ENCODE data around the gene ZNF280D. TPM values are rescaled to one million over a fixed set of nuclear protein-coding genes. Genes with fewer than 3 reads are reported as not detected.

The ZNF280D gene
- total and polyA plus RNA-seq, 2 of the 8 experiments (the other 6 are each of a cell fraction or from before 2014, with no cell fraction given), result 7.4 to 27.5 TPM

- no peak overlapping the region for H3K9ac ChIP-seq (replicated peaks in 1 of 4; ENCODE audit: extremely low read depth in 1 of 4, low read depth in 3 of 4, low read length in 3 of 4)
- ChIA-PET POLR2A (ENCODE audit: partially characterized antibody) (no interaction called here), CTCF (ENCODE audit: partially characterized antibody) (interaction anchor here (0.7 kb wide), 1 partner anchor 283 kb away, joined by 3 read pairs; no protein-coding TSS in a partner anchor)
- DNase-seq (ENCODE audit: low read depth in 1 of 2, low spot score in 2 of 2) (no peak), FAIRE-seq (no peak)
- no peak overlapping the region for H3K4me2 ChIP-seq (ENCODE audit: insufficient read depth in 1 of 2, low read depth in 2 of 2, low read length in 2 of 2)
- no peak overlapping the region for H3K23ac ChIP-seq (ENCODE audit: insufficient read length)
- no peaks in the 10 kb centered on the region for H3K9me3 ChIP-seq (ENCODE audit: insufficient read depth in 2 of 2, low read depth in 1 of 2, low read length in 1 of 2)
- no peak overlapping the region for H3K56ac ChIP-seq (replicated peaks; ENCODE audit: insufficient read length, low read depth, low read length)
- WGBS, 2 experiments (ENCODE audit: extremely low coverage in 1 of 2, insufficient coverage in 1 of 2, insufficient read length in 1 of 2, insufficient replicate concordance in 2 of 2, low coverage in 1 of 2, low lambda C conversion rate in 2 of 2, missing lambda C conversion rate in 1 of 2), result 90% methylated on average over 1 of the region's 1 CpG; no CpG with 5 or more reads in 1 of the 2 experiments
- H4K5ac ChIP-seq (ENCODE audit: insufficient read length, low read depth, low read length), result no peak overlapping the region
- no peaks in the 10 kb centered on the region for H3K79me2 ChIP-seq (ENCODE audit: control insufficient read depth in 1 of 2, insufficient read depth in 2 of 2, low read length in 2 of 2)
- H3K23me2 ChIP-seq (ENCODE audit: low read depth, low read length), result no peaks in the 10 kb centered on the region
- no peak overlapping the region for H2BK20ac ChIP-seq (ENCODE audit: low read length)
- H2AK5ac ChIP-seq (ENCODE audit: low read depth, low read length), result no peak overlapping the region
- H3K27me3 ChIP-seq (replicated peaks in 1 of 4; ENCODE audit: control insufficient read depth in 3 of 4, extremely low read depth in 1 of 4, insufficient read depth in 3 of 4, low read length in 3 of 4), result no peaks in the 10 kb centered on the region
- H4K91ac ChIP-seq (replicated peaks; ENCODE audit: insufficient read length, low read length), result no peak overlapping the region
- H3K4me1 ChIP-seq (replicated peaks in 1 of 4; ENCODE audit: control insufficient read depth in 3 of 4, insufficient read depth in 4 of 4, low read length in 3 of 4), result no peaks in the 10 kb centered on the region
- no peak overlapping the region for H3K18ac ChIP-seq (ENCODE audit: extremely low read depth, low read length)
- no peak overlapping the region for H2BK120ac ChIP-seq (replicated peaks; ENCODE audit: low read depth, low read length)
- TF ChIP-seq RBBP5 (IDR thresholded peaks at IDR 0.05; ENCODE audit: borderline replicate concordance, low read depth, low read length), result no peak
- no peak for TF ChIP-seq NRF1 (IDR thresholded peaks at IDR 0.05; ENCODE audit: low read depth, low read length)
- no peak overlapping the region for H2BK15ac ChIP-seq (ENCODE audit: low read length)
- no peak overlapping the region for H2BK12ac ChIP-seq (ENCODE audit: low read depth, low read length)
- peaks cover 0 to 3% of the 10 kb centered on the region in 2 experiments for H4K20me1 ChIP-seq (replicated peaks in 1 of 2; ENCODE audit: control insufficient read depth in 1 of 2, insufficient read depth in 2 of 2, low read length in 2 of 2)
- peaks cover 0 to 35% (median 14%) of the 10 kb centered on the region in 4 experiments; a peak in 6 of 8 replicates for H3K36me3 ChIP-seq (ENCODE audit: control insufficient read depth in 2 of 4, insufficient read depth in 4 of 4, low read length in 3 of 4)
- no peak overlapping the region for H3K14ac ChIP-seq (ENCODE audit: insufficient read length)
- no peak overlapping the region for H2AFZ ChIP-seq (ENCODE audit: low read length)
- no peak overlapping the region for H3K4me3 ChIP-seq (ENCODE audit: extremely low read depth in 1 of 4, insufficient read depth in 2 of 4, low read depth in 3 of 4, low read length in 4 of 4)
- H3K27ac ChIP-seq (ENCODE audit: low read depth, low read length), result no peak overlapping the region
- no peaks in the 10 kb centered on the region for H3K79me1 ChIP-seq (ENCODE audit: low read depth, low read length)
- no peak overlapping the region for H2BK5ac ChIP-seq (ENCODE audit: low read depth, low read length)
- H4K8ac ChIP-seq (ENCODE audit: extremely low read depth, insufficient read depth, low read length), result no peak overlapping the region
- no peak overlapping the region for H3K4ac ChIP-seq (replicated peaks; ENCODE audit: insufficient read length, low read depth, low read length)
Measured at GRCh38 chr15:56699743-56700142, 33.6 kb downstream of the ZNF280D start.

All from H1 (cell line).